ENCODE data around the gene EYS.

- TF ChIP-seq CTCF (IDR thresholded peaks at IDR 0.05; ENCODE audit: low read depth, low read length, poor library complexity, severe bottlenecking) (no peak), EZH2phosphoT487 (IDR thresholded peaks at IDR 0.05; ENCODE audit: borderline replicate concordance, low read length) (no peak)
Observed at GRCh38 chr6:65452333-65452732, 254.7 kb downstream of the EYS start.
